GM23338 (cell line): ENCODE data around the gene RUNX3. TPM values are rescaled to one million over a fixed set of nuclear protein-coding genes. Genes with fewer than 3 reads are reported as not detected.

Experiments used
- ATAC-seq: fragments of 200-7000 bp; cut with Tn5 transposase; 3 replicates; pipeline ENCODE4 v1.9.1; 2020
- DNase-seq: peaks from one replicate; pipeline ENCODE4 v3.0.0-alpha.2; 2015; ENCODE audit warnings: low spot score
- H2AFZ ChIP-seq: fragments of 200-600 bp; sonication (generic); 2 replicates; pipeline ENCODE4 v1.8.0; 2016; ENCODE audit warnings: antibody characterized with exemption, mild to moderate bottlenecking, moderate library complexity
- H3F3A ChIP-seq: fragments of 200-600 bp; sonication (generic); replicated peaks from 2 replicates; pipeline ENCODE4 v1.8.0; 2017; ENCODE audit warnings: antibody characterized with exemption, mixed run types, low read depth
- H3K27ac ChIP-seq: fragments of 200-600 bp; sonication (generic); 2 replicates; pipeline ENCODE4 v1.6.1; 2016; ENCODE audit warnings: low read depth
- H3K27me3 ChIP-seq: fragments of 200-600 bp; sonication (generic); 2 replicates; pipeline ENCODE4 v1.8.0; 2016; ENCODE audit warnings: mild to moderate bottlenecking, mixed run types, moderate library complexity; ENCODE audit not compliant: insufficient read depth
- H3K36me3 ChIP-seq: fragments of 200-600 bp; sonication (generic); 2 replicates; pipeline ENCODE4 v1.8.0; 2016; ENCODE audit warnings: mild to moderate bottlenecking; ENCODE audit not compliant: insufficient read depth
- H3K4me1 ChIP-seq: fragments of 200-600 bp; sonication (generic); 2 replicates; pipeline ENCODE4 v1.8.0; 2016; ENCODE audit warnings: mild to moderate bottlenecking, moderate library complexity; ENCODE audit not compliant: insufficient read depth
- H3K4me2 ChIP-seq: fragments of 200-600 bp; sonication (generic); 2 replicates; pipeline ENCODE4 v1.7.1; 2017; ENCODE audit warnings: mixed run types
- H3K4me3 ChIP-seq: fragments of 200-600 bp; sonication (generic); 2 replicates; pipeline ENCODE4 v1.6.1; 2016; ENCODE audit warnings: mixed run types
- H3K79me2 ChIP-seq: fragments of 200-600 bp; sonication (generic); replicated peaks from 2 replicates; pipeline ENCODE4 v1.8.0; 2017; ENCODE audit warnings: mild to moderate bottlenecking; ENCODE audit not compliant: insufficient read depth
- H3K9me2 ChIP-seq: fragments of 200-600 bp; sonication (generic); 2 replicates; pipeline ENCODE4 v1.8.0; 2017; ENCODE audit not compliant: insufficient read depth
- H4K20me1 ChIP-seq: fragments of 200-600 bp; sonication (generic); replicated peaks from 2 replicates; pipeline ENCODE4 v1.8.0; 2017; ENCODE audit warnings: mild to moderate bottlenecking; ENCODE audit not compliant: insufficient read depth
- H3K27ac Mint-ChIP-seq: 2 replicates; pipeline ENCODE4 v1.8.0; 2020; ENCODE audit warnings: inconsistent platforms, mild to moderate bottlenecking, moderate library complexity, mixed read lengths
- H3K27me3 Mint-ChIP-seq: 3 replicates; pipeline ENCODE4 v1.8.0; 2022; ENCODE audit warnings: low read depth, mild to moderate bottlenecking, moderate library complexity, mixed read lengths, inconsistent platforms; ENCODE audit not compliant: insufficient read depth, poor library complexity
- H3K36me3 Mint-ChIP-seq: 3 replicates; pipeline ENCODE4 v1.8.0; 2021; ENCODE audit warnings: low read depth, mild to moderate bottlenecking, inconsistent platforms, moderate library complexity, mixed read lengths
- H3K4me1 Mint-ChIP-seq: 3 replicates; pipeline ENCODE4 v1.8.0; 2020; ENCODE audit warnings: mild to moderate bottlenecking, inconsistent platforms, mixed read lengths
- H3K4me3 Mint-ChIP-seq: 3 replicates; pipeline ENCODE4 v1.8.0; 2021; ENCODE audit warnings: moderate library complexity, mild to moderate bottlenecking, inconsistent platforms, mixed read lengths
- H3K9me3 Mint-ChIP-seq: 3 replicates; pipeline ENCODE4 v1.8.0; 2020; ENCODE audit warnings: moderate library complexity, mild to moderate bottlenecking, inconsistent platforms, mixed read lengths
- CREB1 ChIP-seq: fragments of 250-450 bp; sonication (Bioruptor Pico); IDR thresholded peaks from 2 replicates; pipeline ENCODE4 v1.5.0; 2020; ENCODE audit warnings: low read depth, mild to moderate bottlenecking, moderate library complexity
- EZH2 ChIP-seq: fragments of 200-600 bp; sonication (generic); IDR thresholded peaks from one replicate; pipeline ENCODE4 v1.8.0; 2017; ENCODE audit warnings: antibody characterized with exemption, mild to moderate bottlenecking, low read depth; ENCODE audit not compliant: unreplicated experiment
- EZH2phosphoT487 ChIP-seq: fragments of 200-600 bp; sonication (generic); IDR thresholded peaks from one replicate; pipeline ENCODE4 v1.8.1; 2018; ENCODE audit warnings: antibody characterized with exemption; ENCODE audit not compliant: unreplicated experiment
- JUNB ChIP-seq: IDR thresholded peaks from one replicate; pipeline ENCODE4 v1.6.1; 2016; ENCODE audit warnings: antibody characterized with exemption; ENCODE audit not compliant: unreplicated experiment
- NANOG ChIP-seq: IDR thresholded peaks from 2 replicates; pipeline ENCODE4 v1.6.1; 2016; ENCODE audit warnings: antibody characterized with exemption, borderline replicate concordance
- POLR2AphosphoS5 ChIP-seq: IDR thresholded peaks from 2 replicates; pipeline ENCODE4 v1.6.1; 2016; ENCODE audit warnings: antibody characterized with exemption, low read depth
- REST ChIP-seq: IDR thresholded peaks from one replicate; pipeline ENCODE4 v1.6.1; 2018; ENCODE audit warnings: antibody characterized with exemption; ENCODE audit not compliant: unreplicated experiment
- ZNF114 ChIP-seq: fragments of 250-450 bp; sonication (Bioruptor Pico); IDR thresholded peaks from 2 replicates; pipeline ENCODE4 v1.5.0; 2020; ENCODE audit warnings: mild to moderate bottlenecking, moderate library complexity
- polyA plus RNA-seq: library from polyadenylated mRNA; unstranded; fragments of >200 nt; fragmentation: Nextera tagmentation; extraction: Ambion mirVana; gene quantifications from 2 replicates; pipeline ENCODE4 v1.2.1, GENCODE V29; 2016
- total RNA-seq: library from RNA; depleted of rRNA; stranded (reverse); fragments of >200 nt; shearing (Covaris generic); gene quantifications from 2 replicates; pipeline ENCODE4 v1.2.3, GENCODE V29; 2014
- TF ChIP-seq, protein P1 (sequence below): fragments of 250-450 bp; sonication (Bioruptor Pico); IDR thresholded peaks from 2 replicates; pipeline ENCODE4 v1.5.0; 2020; ENCODE audit warnings: mild to moderate bottlenecking, moderate library complexity

The RUNX3 gene
- total and polyA plus RNA-seq, 2 experiments from 2014 or later = 0.23 to 0.73 TPM

DNA sequence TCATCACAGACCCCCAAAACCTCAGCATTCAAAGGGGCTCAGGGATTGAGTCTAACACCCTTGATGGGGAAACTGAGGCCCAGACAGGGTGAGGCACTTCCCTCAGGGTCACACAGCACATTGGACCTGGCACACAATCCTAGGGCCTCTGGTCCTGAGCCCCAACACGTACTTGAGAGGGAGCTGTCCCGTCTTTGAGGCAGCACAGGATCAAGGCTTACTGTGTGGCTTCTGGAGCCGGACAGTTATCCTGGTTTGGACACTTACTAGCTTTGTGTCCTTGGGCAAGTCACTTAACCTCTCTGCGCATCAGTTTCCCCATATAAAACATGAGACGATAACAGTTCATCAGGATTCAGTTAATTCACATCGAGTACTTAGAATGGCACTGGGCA, 26.5 kb downstream of the RUNX3 start:
- no peaks in the 10 kb centered on the region; the same call in 2 of the 3 replicates for H3K36me3 Mint-ChIP-seq
- H3K4me2 ChIP-seq = no peak overlapping the region
- no peaks in the 10 kb centered on the region for H3K36me3 ChIP-seq
- peaks cover 8% of the 10 kb centered on the region for H3K27me3 Mint-ChIP-seq
- no peak overlapping the region for H3K27ac Mint-ChIP-seq
- H3K4me3 Mint-ChIP-seq = no peak overlapping the region
- H3K9me3 Mint-ChIP-seq = no peaks in the 10 kb centered on the region
- ATAC-seq (no peak), DNase-seq (no peak)
- no peaks in the 10 kb centered on the region for H4K20me1 ChIP-seq
- peaks cover 16% of the 10 kb centered on the region for H3K4me1 Mint-ChIP-seq
- no peak overlapping the region for H2AFZ ChIP-seq
- H3K4me3 ChIP-seq = no peak overlapping the region
- H3K27me3 ChIP-seq = no peaks in the 10 kb centered on the region
- no peaks in the 10 kb centered on the region for H3F3A ChIP-seq
- H3K4me1 ChIP-seq = no peaks in the 10 kb centered on the region
- no peak overlapping the region for H3K27ac ChIP-seq
- TF ChIP-seq ZNF114 (CRISPR knock-in tag) (no peak), EZH2phosphoT487 (no peak), CREB1 (CRISPR knock-in tag) (no peak), EZH2 (no peak), NANOG (no peak), POLR2AphosphoS5 (no peak), JUNB (no peak), REST (no peak)
- TF ChIP-seq, protein P1, sequence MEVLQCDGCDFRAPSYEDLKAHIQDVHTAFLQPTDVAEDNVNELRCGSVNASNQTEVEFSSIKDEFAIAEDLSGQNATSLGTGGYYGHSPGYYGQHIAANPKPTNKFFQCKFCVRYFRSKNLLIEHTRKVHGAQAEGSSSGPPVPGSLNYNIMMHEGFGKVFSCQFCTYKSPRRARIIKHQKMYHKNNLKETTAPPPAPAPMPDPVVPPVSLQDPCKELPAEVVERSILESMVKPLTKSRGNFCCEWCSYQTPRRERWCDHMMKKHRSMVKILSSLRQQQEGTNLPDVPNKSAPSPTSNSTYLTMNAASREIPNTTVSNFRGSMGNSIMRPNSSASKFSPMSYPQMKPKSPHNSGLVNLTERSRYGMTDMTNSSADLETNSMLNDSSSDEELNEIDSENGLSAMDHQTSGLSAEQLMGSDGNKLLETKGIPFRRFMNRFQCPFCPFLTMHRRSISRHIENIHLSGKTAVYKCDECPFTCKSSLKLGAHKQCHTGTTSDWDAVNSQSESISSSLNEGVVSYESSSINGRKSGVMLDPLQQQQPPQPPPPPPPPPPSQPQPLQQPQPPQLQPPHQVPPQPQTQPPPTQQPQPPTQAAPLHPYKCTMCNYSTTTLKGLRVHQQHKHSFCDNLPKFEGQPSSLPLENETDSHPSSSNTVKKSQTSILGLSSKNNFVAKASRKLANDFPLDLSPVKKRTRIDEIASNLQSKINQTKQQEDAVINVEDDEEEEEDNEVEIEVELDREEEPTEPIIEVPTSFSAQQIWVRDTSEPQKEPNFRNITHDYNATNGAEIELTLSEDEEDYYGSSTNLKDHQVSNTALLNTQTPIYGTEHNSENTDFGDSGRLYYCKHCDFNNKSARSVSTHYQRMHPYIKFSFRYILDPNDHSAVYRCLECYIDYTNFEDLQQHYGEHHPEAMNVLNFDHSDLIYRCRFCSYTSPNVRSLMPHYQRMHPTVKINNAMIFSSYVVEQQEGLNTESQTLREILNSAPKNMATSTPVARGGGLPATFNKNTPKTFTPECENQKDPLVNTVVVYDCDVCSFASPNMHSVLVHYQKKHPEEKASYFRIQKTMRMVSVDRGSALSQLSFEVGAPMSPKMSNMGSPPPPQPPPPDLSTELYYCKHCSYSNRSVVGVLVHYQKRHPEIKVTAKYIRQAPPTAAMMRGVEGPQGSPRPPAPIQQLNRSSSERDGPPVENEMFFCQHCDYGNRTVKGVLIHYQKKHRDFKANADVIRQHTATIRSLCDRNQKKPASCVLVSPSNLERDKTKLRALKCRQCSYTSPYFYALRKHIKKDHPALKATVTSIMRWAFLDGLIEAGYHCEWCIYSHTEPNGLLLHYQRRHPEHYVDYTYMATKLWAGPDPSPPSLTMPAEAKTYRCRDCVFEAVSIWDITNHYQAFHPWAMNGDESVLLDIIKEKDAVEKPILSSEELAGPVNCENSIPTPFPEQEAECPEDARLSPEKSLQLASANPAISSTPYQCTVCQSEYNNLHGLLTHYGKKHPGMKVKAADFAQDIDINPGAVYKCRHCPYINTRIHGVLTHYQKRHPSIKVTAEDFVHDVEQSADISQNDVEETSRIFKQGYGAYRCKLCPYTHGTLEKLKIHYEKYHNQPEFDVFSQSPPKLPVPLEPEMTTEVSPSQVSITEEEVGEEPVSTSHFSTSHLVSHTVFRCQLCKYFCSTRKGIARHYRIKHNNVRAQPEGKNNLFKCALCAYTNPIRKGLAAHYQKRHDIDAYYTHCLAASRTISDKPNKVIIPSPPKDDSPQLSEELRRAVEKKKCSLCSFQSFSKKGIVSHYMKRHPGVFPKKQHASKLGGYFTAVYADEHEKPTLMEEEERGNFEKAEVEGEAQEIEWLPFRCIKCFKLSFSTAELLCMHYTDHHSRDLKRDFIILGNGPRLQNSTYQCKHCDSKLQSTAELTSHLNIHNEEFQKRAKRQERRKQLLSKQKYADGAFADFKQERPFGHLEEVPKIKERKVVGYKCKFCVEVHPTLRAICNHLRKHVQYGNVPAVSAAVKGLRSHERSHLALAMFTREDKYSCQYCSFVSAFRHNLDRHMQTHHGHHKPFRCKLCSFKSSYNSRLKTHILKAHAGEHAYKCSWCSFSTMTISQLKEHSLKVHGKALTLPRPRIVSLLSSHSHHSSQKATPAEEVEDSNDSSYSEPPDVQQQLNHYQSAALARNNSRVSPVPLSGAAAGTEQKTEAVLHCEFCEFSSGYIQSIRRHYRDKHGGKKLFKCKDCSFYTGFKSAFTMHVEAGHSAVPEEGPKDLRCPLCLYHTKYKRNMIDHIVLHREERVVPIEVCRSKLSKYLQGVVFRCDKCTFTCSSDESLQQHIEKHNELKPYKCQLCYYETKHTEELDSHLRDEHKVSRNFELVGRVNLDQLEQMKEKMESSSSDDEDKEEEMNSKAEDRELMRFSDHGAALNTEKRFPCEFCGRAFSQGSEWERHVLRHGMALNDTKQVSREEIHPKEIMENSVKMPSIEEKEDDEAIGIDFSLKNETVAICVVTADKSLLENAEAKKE (CRISPR knock-in tag) = no peak
- no peaks in the 10 kb centered on the region for H3K9me2 ChIP-seq
- no peaks in the 10 kb centered on the region for H3K79me2 ChIP-seq
